DND-41 (cell line): ENCODE results near the gene TADA2B.

Experiments
- ATAC-seq: fragments of 200-7000 bp; cut with Tn5 transposase; 3 replicates; pipeline ENCODE4 v1.9.1; 2021; ENCODE audit warnings: low read depth; ENCODE audit not compliant: insufficient read depth
- DNase-seq: peaks from one replicate; pipeline ENCODE4 v3.0.0-alpha.2; 2020
- H2AFZ ChIP-seq: 2 replicates; pipeline ENCODE4 v1.6.0; 2012; ENCODE audit warnings: low read depth, low read length
- H3K27ac ChIP-seq: 2 replicates; pipeline ENCODE4 v1.5.1; 2012; ENCODE audit warnings: low read length, inconsistent platforms
- H3K27me3 ChIP-seq: fragments of 200-600 bp; sonication (generic); 2 replicates; pipeline ENCODE4 v1.6.0; 2012; ENCODE audit warnings: low read length, mild to moderate bottlenecking, inconsistent platforms; ENCODE audit not compliant: insufficient read depth, poor library complexity
- H3K36me3 ChIP-seq: 2 replicates; pipeline ENCODE4 v1.5.1; 2012; ENCODE audit warnings: low read length, inconsistent platforms; ENCODE audit not compliant: insufficient read depth
- H3K4me1 ChIP-seq: 2 replicates; pipeline ENCODE4 v1.5.1; 2012; ENCODE audit warnings: mild to moderate bottlenecking, low read length; ENCODE audit not compliant: insufficient read depth
- H3K4me2 ChIP-seq: 2 replicates; pipeline ENCODE4 v1.6.0; 2012; ENCODE audit warnings: mild to moderate bottlenecking, moderate library complexity, low read length, inconsistent platforms; ENCODE audit not compliant: insufficient read depth
- H3K4me3 ChIP-seq, 2 experiments: fragments of 200-600 bp in 1 of 2; shearing (Covaris generic) in 1 of 2; 2 replicates each; pipeline ENCODE4 v1.5.1; 2012 to 2016; ENCODE audit warnings: inconsistent platforms in 2 of 2, low read length in 2 of 2, mild to moderate bottlenecking in 2 of 2, low read depth in 1 of 2, moderate library complexity in 1 of 2
- H3K79me2 ChIP-seq: 2 replicates; pipeline ENCODE4 v1.6.0; 2012; ENCODE audit warnings: low read length, inconsistent platforms; ENCODE audit not compliant: insufficient read depth
- H3K9ac ChIP-seq: 2 replicates; pipeline ENCODE4 v1.6.0; 2012; ENCODE audit warnings: low read depth, mild to moderate bottlenecking, inconsistent platforms, low read length, moderate library complexity
- H3K9me3 ChIP-seq: 2 replicates; pipeline ENCODE4 v1.5.1; 2012; ENCODE audit warnings: low read length, moderate library complexity, mild to moderate bottlenecking, inconsistent platforms; ENCODE audit not compliant: insufficient read depth, severe bottlenecking
- H4K20me1 ChIP-seq: 2 replicates; pipeline ENCODE4 v1.6.0; 2012; ENCODE audit warnings: low read length; ENCODE audit not compliant: insufficient read depth
- CTCF ChIP-seq: IDR thresholded peaks from 2 replicates; pipeline ENCODE4 v1.5.1; 2012; ENCODE audit warnings: borderline replicate concordance, low read length, moderate library complexity, mild to moderate bottlenecking; ENCODE audit not compliant: poor library complexity, severe bottlenecking; ENCODE audit errors: extremely low read depth
- EZH2 ChIP-seq: IDR thresholded peaks from 3 replicates; pipeline ENCODE4 v1.6.1; 2012; ENCODE audit warnings: borderline replicate concordance, low read depth, mild to moderate bottlenecking, moderate library complexity, low read length, inconsistent platforms; ENCODE audit not compliant: severe bottlenecking

Gene TADA2B

GRCh38 chr4:7060346-7061150 is 17.4 kb downstream of the TADA2B start:
- H3K9me3 ChIP-seq = no peaks in the 10 kb centered on the region
- H3K36me3 ChIP-seq = peaks cover 91% of the 10 kb centered on the region
- H2AFZ ChIP-seq = no peak overlapping the region
- DNase-seq (no peak), ATAC-seq (no peak)
- H3K27me3 ChIP-seq = no peaks in the 10 kb centered on the region
- H4K20me1 ChIP-seq = peaks cover 45% of the 10 kb centered on the region
- H3K4me1 ChIP-seq = peaks cover 5% of the 10 kb centered on the region; the same call in 1 of the 2 replicates
- H3K4me2 ChIP-seq = no peak overlapping the region
- TF ChIP-seq EZH2 = no peak
- no peak overlapping the region for H3K9ac ChIP-seq
- H3K79me2 ChIP-seq = peaks cover 28% of the 10 kb centered on the region
- H3K27ac ChIP-seq = no peak overlapping the region
- H3K4me3 ChIP-seq = no peak overlapping the region

- H3K4me2 ChIP-seq = no peak overlapping the region
- peaks cover 52% of the 10 kb centered on the region for H4K20me1 ChIP-seq
- TF ChIP-seq EZH2 (no peak), CTCF (no peak)
- peaks cover 17% of the 10 kb centered on the region for H3K4me1 ChIP-seq
- DNase-seq (no peak), ATAC-seq (no peak)
- peaks cover 41% of the 10 kb centered on the region for H3K79me2 ChIP-seq
- no peaks in the 10 kb centered on the region for H3K9me3 ChIP-seq
- no peak overlapping the region for H3K9ac ChIP-seq
- H3K27ac ChIP-seq = no peak overlapping the region
- peaks cover 84% of the 10 kb centered on the region for H3K36me3 ChIP-seq
- no peaks in the 10 kb centered on the region for H3K27me3 ChIP-seq
- no peak overlapping the region for H3K4me3 ChIP-seq
- no peak overlapping the region for H2AFZ ChIP-seq
These were observed 18.6 kb downstream of the TADA2B start for GRCh38 chr4:7061815-7062214.

GRCh38 chr4:7062816-7063215 is 19.6 kb downstream of the TADA2B start:
- H3K27ac ChIP-seq = no peak overlapping the region
- H3K4me1 ChIP-seq = peaks cover 24% of the 10 kb centered on the region
- no peak overlapping the region for H3K4me2 ChIP-seq
- ATAC-seq (no peak), DNase-seq (no peak)
- no peak overlapping the region for H3K4me3 ChIP-seq
- H3K27me3 ChIP-seq = no peaks in the 10 kb centered on the region
- no peaks in the 10 kb centered on the region for H3K9me3 ChIP-seq
- no peak overlapping the region for H3K9ac ChIP-seq
- TF ChIP-seq CTCF (no peak), EZH2 (no peak)
- peaks cover 58% of the 10 kb centered on the region for H4K20me1 ChIP-seq
- peaks cover 81% of the 10 kb centered on the region for H3K36me3 ChIP-seq
- H3K79me2 ChIP-seq = peaks cover 51% of the 10 kb centered on the region
- H2AFZ ChIP-seq = no peak overlapping the region

- no peak for ATAC-seq
- peaks cover 78% of the 10 kb centered on the region for H3K36me3 ChIP-seq
- H4K20me1 ChIP-seq = peaks cover 58% of the 10 kb centered on the region
- H2AFZ ChIP-seq = no peak overlapping the region
- no peak for TF ChIP-seq CTCF
- no peak for TF ChIP-seq EZH2
- H3K4me3 ChIP-seq = no peak overlapping the region
- peaks cover 51% of the 10 kb centered on the region for H3K79me2 ChIP-seq
- peaks cover 24% of the 10 kb centered on the region for H3K4me1 ChIP-seq
- DNase-seq = no peak
- H3K4me2 ChIP-seq = no peak overlapping the region
- no peak overlapping the region for H3K27ac ChIP-seq
- no peak overlapping the region for H3K9ac ChIP-seq
- H3K27me3 ChIP-seq = no peaks in the 10 kb centered on the region
- no peaks in the 10 kb centered on the region for H3K9me3 ChIP-seq
These were observed 20.2 kb downstream of the TADA2B start for GRCh38 chr4:7063362-7063761.
